Spleen (tissue), 7 donors: Measurements from ENCODE around the gene HMGB4.

ENCODE experiments used
- POLR2A ChIP-seq, 3 donors: fragments of 450-650 bp; IDR thresholded peaks; one replicate each; pipeline ENCODE4 v1.5.1; 2017; ENCODE audit warnings: antibody characterized with exemption in 3 of 3, mild to moderate bottlenecking in 1 of 3
- TF ChIP-seq, protein P1 (sequence below), 11 experiments: fragments of 200-600 bp in 7 of 11; fragments of 450-650 bp in 4 of 11; sonication (generic) in 4 of 11; IDR thresholded peaks in 8 of 11; conservative IDR thresholded peaks in 3 of 11; 1 replicate in 7 of 11; 2 replicates in 4 of 11; pipeline versions ENCODE4 v1.4.0 to v1.8.0; 2016 to 2021; ENCODE audit warnings: antibody characterized with exemption in 11 of 11, inconsistent platforms in 4 of 11, mild to moderate bottlenecking in 1 of 11
- donor health status: DM: no; HTN: no; CAD: no; lungs with moderate emphysema.
- donor health status: DM: no; HTN: no; CAD: no.
- donor health status: DM: no; HTN: no; CAD: no.

DNA sequence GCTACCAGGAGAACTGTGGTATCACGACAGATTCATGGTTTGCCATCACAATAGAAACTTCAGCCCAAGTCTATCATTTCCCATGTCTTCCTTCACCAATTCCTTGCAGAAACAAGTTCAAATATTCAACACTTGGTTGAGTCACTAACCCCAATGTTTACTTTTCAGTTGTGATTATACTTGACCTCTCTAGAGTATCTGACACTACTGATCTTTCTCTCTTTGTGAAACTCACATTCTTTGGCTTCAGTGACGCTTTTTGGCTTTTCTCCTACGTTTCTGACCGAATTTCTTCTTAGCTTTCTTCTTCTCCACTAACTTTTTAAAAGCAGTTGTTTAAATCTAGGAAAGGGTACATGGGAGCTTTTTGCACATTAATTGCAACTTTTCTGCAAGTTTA, 48.8 kb upstream of the HMGB4 start:
- TF ChIP-seq, protein P1, sequence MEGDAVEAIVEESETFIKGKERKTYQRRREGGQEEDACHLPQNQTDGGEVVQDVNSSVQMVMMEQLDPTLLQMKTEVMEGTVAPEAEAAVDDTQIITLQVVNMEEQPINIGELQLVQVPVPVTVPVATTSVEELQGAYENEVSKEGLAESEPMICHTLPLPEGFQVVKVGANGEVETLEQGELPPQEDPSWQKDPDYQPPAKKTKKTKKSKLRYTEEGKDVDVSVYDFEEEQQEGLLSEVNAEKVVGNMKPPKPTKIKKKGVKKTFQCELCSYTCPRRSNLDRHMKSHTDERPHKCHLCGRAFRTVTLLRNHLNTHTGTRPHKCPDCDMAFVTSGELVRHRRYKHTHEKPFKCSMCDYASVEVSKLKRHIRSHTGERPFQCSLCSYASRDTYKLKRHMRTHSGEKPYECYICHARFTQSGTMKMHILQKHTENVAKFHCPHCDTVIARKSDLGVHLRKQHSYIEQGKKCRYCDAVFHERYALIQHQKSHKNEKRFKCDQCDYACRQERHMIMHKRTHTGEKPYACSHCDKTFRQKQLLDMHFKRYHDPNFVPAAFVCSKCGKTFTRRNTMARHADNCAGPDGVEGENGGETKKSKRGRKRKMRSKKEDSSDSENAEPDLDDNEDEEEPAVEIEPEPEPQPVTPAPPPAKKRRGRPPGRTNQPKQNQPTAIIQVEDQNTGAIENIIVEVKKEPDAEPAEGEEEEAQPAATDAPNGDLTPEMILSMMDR (IDR thresholded peaks at IDR 0.05 in 8 of 11, conservative IDR thresholded peaks at IDR 0.05 in 3 of 11), result no peak
- no peak for TF ChIP-seq POLR2A (IDR thresholded peaks at IDR 0.05)
